Measurements from ENCODE around the gene SYNPR. TPM values are rescaled to one million over a fixed set of nuclear protein-coding genes. Genes with fewer than 3 reads are reported as not detected.

Gene SYNPR
- total RNA-seq, 1 experiment from 2014 or later: not detected

- no peak for DNase-seq
- Histone ChIP-seq H4K20me1 (ENCODE audit: low read length) (no peaks in the 10 kb centered on the region), H3F3A (ENCODE audit: low read length, unreplicated experiment) (no peaks in the 10 kb centered on the region), H3K4me3 (ENCODE audit: low read length) (no peak overlapping the region), H3K9me2 (replicated peaks; ENCODE audit: low read length) (no peaks in the 10 kb centered on the region), H3K9ac (ENCODE audit: low read length) (no peak overlapping the region), H3K79me2 (ENCODE audit: low read length) (no peaks in the 10 kb centered on the region), H3K27me3 (ENCODE audit: low read length) (no peaks in the 10 kb centered on the region), H3K9me3 (ENCODE audit: low read length) (no peaks in the 10 kb centered on the region), H2AFZ (ENCODE audit: low read length) (no peak overlapping the region), H3K27ac (ENCODE audit: low read length) (no peak overlapping the region), H3K4me1 (ENCODE audit: insufficient read depth, low read length) (no peaks in the 10 kb centered on the region), H3K36me3 (ENCODE audit: low read depth, low read length) (no peaks in the 10 kb centered on the region), H3K4me2 (ENCODE audit: low read length) (no peak overlapping the region)
- no peak for ATAC-seq
- BruUV-seq (replicated peaks): no TSS peak
- CTCF ChIA-PET: no interaction called here
- intact Hi-C loops (cut with micrococcal nuclease): no loop called here
- TF ChIP-seq CTCF (conservative IDR thresholded peaks at IDR 0.05; ENCODE audit: low read depth, low read length) (no peak), EZH2 (IDR thresholded peaks at IDR 0.05; ENCODE audit: low read length, unreplicated experiment) (no peak), EZH2phosphoT487 (IDR thresholded peaks at IDR 0.05; ENCODE audit: borderline replicate concordance, low read length) (no peak)
- POLR2A ChIA-PET (ENCODE audit: unreplicated experiment): no interaction called here
Measured at GRCh38 chr3:63482341-63482740, 204.2 kb downstream of the SYNPR start.

- Histone ChIP-seq H3K4me1 (ENCODE audit: insufficient read depth, low read length) (no peaks in the 10 kb centered on the region), H3K9me2 (replicated peaks; ENCODE audit: low read length) (no peaks in the 10 kb centered on the region), H3K9ac (ENCODE audit: low read length) (no peak overlapping the region), H3K79me2 (ENCODE audit: low read length) (no peaks in the 10 kb centered on the region), H3K36me3 (ENCODE audit: low read depth, low read length) (no peaks in the 10 kb centered on the region), H3K4me2 (ENCODE audit: low read length) (no peak overlapping the region), H4K20me1 (ENCODE audit: low read length) (no peaks in the 10 kb centered on the region), H3K9me3 (ENCODE audit: low read length) (no peaks in the 10 kb centered on the region), H3K4me3 (ENCODE audit: low read length) (no peak overlapping the region), H3F3A (ENCODE audit: low read length, unreplicated experiment) (no peaks in the 10 kb centered on the region), H3K27me3 (ENCODE audit: low read length) (no peaks in the 10 kb centered on the region), H3K27ac (ENCODE audit: low read length) (no peak overlapping the region), H2AFZ (ENCODE audit: low read length) (no peak overlapping the region)
- intact Hi-C loops (cut with micrococcal nuclease): no loop called here
- ChIA-PET CTCF (no interaction called here), POLR2A (ENCODE audit: unreplicated experiment) (no interaction called here)
- no TSS peak for BruUV-seq (replicated peaks)
- no peak for TF ChIP-seq EZH2phosphoT487 (IDR thresholded peaks at IDR 0.05; ENCODE audit: borderline replicate concordance, low read length)
- no peak for TF ChIP-seq CTCF (conservative IDR thresholded peaks at IDR 0.05; ENCODE audit: low read depth, low read length)
- no peak for TF ChIP-seq EZH2 (IDR thresholded peaks at IDR 0.05; ENCODE audit: low read length, unreplicated experiment)
- DNase-seq (no peak), ATAC-seq (no peak)
Measured at GRCh38 chr3:63492464-63492863, 214.4 kb downstream of the SYNPR start.

- Histone ChIP-seq H2AFZ (ENCODE audit: low read length) (no peak overlapping the region), H3K79me2 (ENCODE audit: low read length) (no peaks in the 10 kb centered on the region), H3K9me2 (replicated peaks; ENCODE audit: low read length) (no peaks in the 10 kb centered on the region), H3K27ac (ENCODE audit: low read length) (no peak overlapping the region), H3F3A (ENCODE audit: low read length, unreplicated experiment) (no peaks in the 10 kb centered on the region), H3K27me3 (ENCODE audit: low read length) (no peaks in the 10 kb centered on the region), H3K4me2 (ENCODE audit: low read length) (no peak overlapping the region), H3K4me1 (ENCODE audit: insufficient read depth, low read length) (no peaks in the 10 kb centered on the region), H3K9ac (ENCODE audit: low read length) (no peak overlapping the region), H3K36me3 (ENCODE audit: low read depth, low read length) (no peaks in the 10 kb centered on the region), H3K9me3 (ENCODE audit: low read length) (no peaks in the 10 kb centered on the region), H3K4me3 (ENCODE audit: low read length) (no peak overlapping the region), H4K20me1 (ENCODE audit: low read length) (no peaks in the 10 kb centered on the region)
- ChIA-PET CTCF (no interaction called here), POLR2A (ENCODE audit: unreplicated experiment) (no interaction called here)
- no peak for ATAC-seq
- no peak for DNase-seq
- intact Hi-C loops (cut with micrococcal nuclease): no loop called here
- TF ChIP-seq CTCF (conservative IDR thresholded peaks at IDR 0.05; ENCODE audit: low read depth, low read length): no peak
- TF ChIP-seq EZH2phosphoT487 (IDR thresholded peaks at IDR 0.05; ENCODE audit: borderline replicate concordance, low read length): no peak
- TF ChIP-seq EZH2 (IDR thresholded peaks at IDR 0.05; ENCODE audit: low read length, unreplicated experiment): no peak
- BruUV-seq (replicated peaks): no TSS peak
Measured at GRCh38 chr3:63493101-63493500, 215.0 kb downstream of the SYNPR start.

Data from PC-3 (cell line).